DOHH2 (cell line): Measurements from ENCODE around the gene ADGRA1.

ENCODE experiments used
- EZH2phosphoT487 ChIP-seq: fragments of 200-600 bp; sonication (generic); IDR thresholded peaks from 2 replicates; pipeline ENCODE4 v1.6.1; 2017; ENCODE audit warnings: borderline replicate concordance, mild to moderate bottlenecking, antibody characterized with exemption, low read length, moderate library complexity, mixed read lengths
- TF ChIP-seq, protein P1 (sequence below): fragments of 200-600 bp; sonication (generic); IDR thresholded peaks from one replicate; pipeline ENCODE4 v1.5.1; 2014; ENCODE audit warnings: antibody characterized with exemption, mild to moderate bottlenecking, low read depth, low read length; ENCODE audit not compliant: poor library complexity, severe bottlenecking

GRCh38 chr10:133040198-133040597 is 47.5 kb upstream of the ADGRA1 start:
- TF ChIP-seq, protein P1, sequence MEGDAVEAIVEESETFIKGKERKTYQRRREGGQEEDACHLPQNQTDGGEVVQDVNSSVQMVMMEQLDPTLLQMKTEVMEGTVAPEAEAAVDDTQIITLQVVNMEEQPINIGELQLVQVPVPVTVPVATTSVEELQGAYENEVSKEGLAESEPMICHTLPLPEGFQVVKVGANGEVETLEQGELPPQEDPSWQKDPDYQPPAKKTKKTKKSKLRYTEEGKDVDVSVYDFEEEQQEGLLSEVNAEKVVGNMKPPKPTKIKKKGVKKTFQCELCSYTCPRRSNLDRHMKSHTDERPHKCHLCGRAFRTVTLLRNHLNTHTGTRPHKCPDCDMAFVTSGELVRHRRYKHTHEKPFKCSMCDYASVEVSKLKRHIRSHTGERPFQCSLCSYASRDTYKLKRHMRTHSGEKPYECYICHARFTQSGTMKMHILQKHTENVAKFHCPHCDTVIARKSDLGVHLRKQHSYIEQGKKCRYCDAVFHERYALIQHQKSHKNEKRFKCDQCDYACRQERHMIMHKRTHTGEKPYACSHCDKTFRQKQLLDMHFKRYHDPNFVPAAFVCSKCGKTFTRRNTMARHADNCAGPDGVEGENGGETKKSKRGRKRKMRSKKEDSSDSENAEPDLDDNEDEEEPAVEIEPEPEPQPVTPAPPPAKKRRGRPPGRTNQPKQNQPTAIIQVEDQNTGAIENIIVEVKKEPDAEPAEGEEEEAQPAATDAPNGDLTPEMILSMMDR: no peak
- no peak for TF ChIP-seq EZH2phosphoT487
